ENCODE measurements around the gene POMT1.

- TF ChIP-seq EZH2 (IDR thresholded peaks at IDR 0.05; ENCODE audit: borderline replicate concordance, low read depth, low read length, severe bottlenecking) (no peak), CTCF (IDR thresholded peaks at IDR 0.05; ENCODE audit: borderline replicate concordance, extremely low read depth, low read length, poor library complexity, severe bottlenecking) (no peak)
These were observed 12.2 kb upstream of the POMT1 start for GRCh38 chr9:131490514-131490913.
